Non-pigmented ciliary epithelial cell (primary cell): ENCODE measurements around the gene TTC1.

Experiments
- DNase-seq: peaks from one replicate; pipeline ENCODE4 v3.0.0-alpha.2; 2010; ENCODE audit warnings: low read depth

TTC1 gene

GRCh38 chr5:160087199-160087598 is 78.3 kb downstream of the TTC1 start:
- DNase-seq, result no peak

GRCh38 chr5:160088805-160089204 is 79.9 kb downstream of the TTC1 start:
- DNase-seq, result no peak

GRCh38 chr5:160089531-160089930 is 80.6 kb downstream of the TTC1 start:
- DNase-seq, result no peak

GRCh38 chr5:160090059-160090458 is 81.1 kb downstream of the TTC1 start:
- DNase-seq, result no peak

GRCh38 chr5:160092514-160092913 is 83.6 kb downstream of the TTC1 start:
- no peak for DNase-seq

- DNase-seq, result no peak
These were observed 84.2 kb downstream of the TTC1 start for GRCh38 chr5:160092960-160093707.

GRCh38 chr5:160096178-160096577 is 87.2 kb downstream of the TTC1 start:
- no peak for DNase-seq

- DNase-seq, result no peak
These were observed 89.1 kb downstream of the TTC1 start for GRCh38 chr5:160097991-160098390.

- no peak for DNase-seq
These were observed 96.9 kb downstream of the TTC1 start for GRCh38 chr5:160105686-160106360.

GRCh38 chr5:160108124-160108523 is 99.2 kb downstream of the TTC1 start:
- DNase-seq, result no peak
